ENCODE measurements around the gene SLC4A2. TPM values are rescaled to one million over a fixed set of nuclear protein-coding genes. Genes with fewer than 3 reads are reported as not detected.
A peak's percentile ranks its signal among the peaks of the same experiment; 100 is the strongest.

Gene SLC4A2
- total RNA-seq, 2 experiments from 2014 or later = 64.2 to 86.0 TPM

GRCh38 chr7:151053096-151053495 lies 6.3 kb upstream of the SLC4A2 start:
- Histone ChIP-seq H4K20me1 (ENCODE audit: insufficient read depth, low read length) (no peaks in the 10 kb centered on the region), H3K4me3 (ENCODE audit: low read depth, low read length, poor library complexity, severe bottlenecking) (no peak overlapping the region), H3K4me2 (ENCODE audit: low read length) (no peak overlapping the region), H3K9me3 (ENCODE audit: low read length) (no peaks in the 10 kb centered on the region), H3K79me2 (ENCODE audit: insufficient read depth, low read depth, low read length) (no peaks in the 10 kb centered on the region), H3K9me2 (ENCODE audit: insufficient read depth, low read length) (no peaks in the 10 kb centered on the region), H2AFZ (ENCODE audit: low read length) (no peak overlapping the region), H3K27ac (ENCODE audit: low read depth, low read length, poor library complexity, severe bottlenecking) (no peak overlapping the region), H3K36me3 (ENCODE audit: insufficient read depth, low read length) (no peaks in the 10 kb centered on the region), H3K4me1 (ENCODE audit: insufficient read depth, low read length, poor library complexity, severe bottlenecking) (peaks cover 14% of the 10 kb centered on the region)
- no peak for DNase-seq (ENCODE audit: low spot score)
- TF ChIP-seq CTCF (conservative IDR thresholded peaks at IDR 0.05; ENCODE audit: low read length) = no peak
- no peak for TF ChIP-seq EZH2phosphoT487 (IDR thresholded peaks at IDR 0.05; ENCODE audit: borderline replicate concordance, low read depth, low read length)
- intact Hi-C loops (cut with micrococcal nuclease; ENCODE audit: unreplicated experiment) = no loop called here
- CTCF ChIA-PET (ENCODE audit: unreplicated experiment) = interaction anchor here (0.7 kb wide), 1 partner anchor 77 kb away, joined by 3 read pairs; no protein-coding TSS in a partner anchor
- BruUV-seq (replicated peaks) = no TSS peak
- POLR2A ChIA-PET = no interaction called here

DNA sequence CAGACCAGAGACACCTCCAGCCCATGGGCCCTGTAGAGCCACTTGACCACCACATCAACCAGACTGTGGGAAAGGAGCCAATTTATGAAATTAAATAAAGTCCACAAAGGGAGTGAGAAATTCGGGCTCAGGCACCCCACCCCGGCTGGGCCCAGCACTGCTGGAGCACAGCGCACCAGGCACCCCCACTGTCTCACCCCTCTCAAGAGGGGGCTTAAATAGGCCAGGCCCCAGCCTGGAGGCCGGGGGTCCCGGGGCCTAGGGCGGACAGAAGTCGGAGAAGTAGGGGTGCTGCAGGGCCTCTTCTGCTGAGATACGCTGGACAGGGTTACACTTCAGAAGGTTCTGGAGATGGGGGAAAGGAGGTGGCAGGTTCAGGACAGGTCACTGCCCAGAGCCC lies 5.6 kb upstream of the SLC4A2 start:
- ChIA-PET CTCF (ENCODE audit: unreplicated experiment) (no interaction called here), POLR2A (no interaction called here)
- no peak for DNase-seq (ENCODE audit: low spot score)
- Histone ChIP-seq H3K4me1 (ENCODE audit: insufficient read depth, low read length, poor library complexity, severe bottlenecking) (peaks cover 19% of the 10 kb centered on the region), H3K4me3 (ENCODE audit: low read depth, low read length, poor library complexity, severe bottlenecking) (no peak overlapping the region), H3K79me2 (ENCODE audit: insufficient read depth, low read depth, low read length) (no peaks in the 10 kb centered on the region), H4K20me1 (ENCODE audit: insufficient read depth, low read length) (no peaks in the 10 kb centered on the region), H2AFZ (ENCODE audit: low read length) (no peak overlapping the region), H3K36me3 (ENCODE audit: insufficient read depth, low read length) (no peaks in the 10 kb centered on the region), H3K4me2 (ENCODE audit: low read length) (no peak overlapping the region), H3K27ac (ENCODE audit: low read depth, low read length, poor library complexity, severe bottlenecking) (no peak overlapping the region), H3K9me3 (ENCODE audit: low read length) (no peaks in the 10 kb centered on the region), H3K9me2 (ENCODE audit: insufficient read depth, low read length) (no peaks in the 10 kb centered on the region)
- intact Hi-C loops (cut with micrococcal nuclease; ENCODE audit: unreplicated experiment) = no loop called here
- no TSS peak for BruUV-seq (replicated peaks)
- TF ChIP-seq EZH2phosphoT487 (IDR thresholded peaks at IDR 0.05; ENCODE audit: borderline replicate concordance, low read depth, low read length) (no peak), CTCF (conservative IDR thresholded peaks at IDR 0.05; ENCODE audit: low read length) (no peak)

DNA sequence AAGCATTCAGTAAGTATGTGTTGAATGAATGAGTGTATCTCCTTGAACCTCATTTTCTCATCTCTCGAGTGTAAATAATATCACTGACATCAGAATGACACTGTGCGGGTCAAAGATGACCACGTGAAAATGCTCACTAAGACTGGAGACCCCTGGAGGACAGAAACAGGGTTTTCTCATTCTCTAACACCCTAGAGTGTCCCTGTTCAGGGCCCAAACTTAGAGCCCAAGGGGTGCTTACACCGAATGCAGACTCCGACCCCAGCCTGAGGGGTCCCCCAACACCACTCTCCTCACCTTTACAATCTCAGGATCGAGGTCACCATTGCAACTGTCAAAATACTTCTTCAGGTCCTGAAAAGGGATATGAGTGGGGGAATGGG lies 3.1 kb upstream of the SLC4A2 start:
- no peaks in the 10 kb centered on the region for H3K36me3 ChIP-seq (ENCODE audit: insufficient read depth, low read length)
- no peaks in the 10 kb centered on the region for H4K20me1 ChIP-seq (ENCODE audit: insufficient read depth, low read length)
- H3K9me2 ChIP-seq (ENCODE audit: insufficient read depth, low read length) = no peaks in the 10 kb centered on the region
- ChIA-PET CTCF (ENCODE audit: unreplicated experiment) (no interaction called here), POLR2A (no interaction called here)
- peak; percentile 14 for DNase-seq (ENCODE audit: low spot score)
- H2AFZ ChIP-seq (ENCODE audit: low read length) = no peak overlapping the region
- intact Hi-C loops (cut with micrococcal nuclease; ENCODE audit: unreplicated experiment) = no loop called here
- H3K27ac ChIP-seq (ENCODE audit: low read depth, low read length, poor library complexity, severe bottlenecking) = no peak overlapping the region
- 0 out of 2 replicates have a peak, but pooled peaks have one; percentile 26 for TF ChIP-seq CTCF (conservative IDR thresholded peaks at IDR 0.05; ENCODE audit: low read length)
- no peak for TF ChIP-seq EZH2phosphoT487 (IDR thresholded peaks at IDR 0.05; ENCODE audit: borderline replicate concordance, low read depth, low read length)
- H3K4me2 ChIP-seq (ENCODE audit: low read length) = peak overlapping the region; percentile 88
- peaks cover 34% of the 10 kb centered on the region for H3K4me1 ChIP-seq (ENCODE audit: insufficient read depth, low read length, poor library complexity, severe bottlenecking)
- no peak overlapping the region for H3K4me3 ChIP-seq (ENCODE audit: low read depth, low read length, poor library complexity, severe bottlenecking)
- H3K9me3 ChIP-seq (ENCODE audit: low read length) = no peaks in the 10 kb centered on the region
- H3K79me2 ChIP-seq (ENCODE audit: insufficient read depth, low read depth, low read length) = peaks cover 14% of the 10 kb centered on the region; the same call in 1 of the 2 replicates
- BruUV-seq (replicated peaks) = no TSS peak

Measured in OCI-LY7 (cell line).